DMS53 (cell line): ENCODE results near the gene SPEN.

Source experiments
- DNase-seq: peaks from one replicate; lab custom pipeline; 2025; lab: John Stamatoyannopoulos, UW

SPEN gene

GRCh38 chr1:15947382-15948090, 100.0 kb downstream of the SPEN start:
- no peak for DNase-seq

GRCh38 chr1:15948091-15948591, 100.6 kb downstream of the SPEN start:
- no peak for DNase-seq

- DNase-seq = no peak
These were observed 101.3 kb downstream of the SPEN start for GRCh38 chr1:15948595-15949452.

- DNase-seq = no peak
These were observed 102.1 kb downstream of the SPEN start for GRCh38 chr1:15949453-15950245.

- DNase-seq = no peak
These were observed 102.8 kb downstream of the SPEN start for GRCh38 chr1:15950302-15950701.

GRCh38 chr1:15950763-15951295, 103.3 kb downstream of the SPEN start:
- no peak for DNase-seq

GRCh38 chr1:15951341-15952153, 104.0 kb downstream of the SPEN start:
- DNase-seq = no peak

- no peak for DNase-seq
These were observed 105.1 kb downstream of the SPEN start for GRCh38 chr1:15952317-15953258.

GRCh38 chr1:15953294-15953771, 105.8 kb downstream of the SPEN start:
- no peak for DNase-seq

GRCh38 chr1:15953791-15954241, 106.3 kb downstream of the SPEN start:
- DNase-seq = peak; percentile 65

- DNase-seq = no peak
These were observed 106.8 kb downstream of the SPEN start for GRCh38 chr1:15954316-15954715.

GRCh38 chr1:15955552-15955951, 108.0 kb downstream of the SPEN start:
- no peak for DNase-seq

- DNase-seq = no peak
These were observed 108.6 kb downstream of the SPEN start for GRCh38 chr1:15956150-15956549.

- DNase-seq = no peak
These were observed 110.0 kb downstream of the SPEN start for GRCh38 chr1:15957221-15958095.

- no peak for DNase-seq
These were observed 110.6 kb downstream of the SPEN start for GRCh38 chr1:15958111-15958510.

- DNase-seq = no peak
These were observed 111.3 kb downstream of the SPEN start for GRCh38 chr1:15958793-15959192.

GRCh38 chr1:15959424-15959823, 111.9 kb downstream of the SPEN start:
- no peak for DNase-seq

- DNase-seq = no peak
These were observed 112.4 kb downstream of the SPEN start for GRCh38 chr1:15959827-15960446.
